Smooth muscle cell of the brain vasculature (primary cell): Measurements from ENCODE around the gene MDH1B.
"Not testable (repeated sequence)": the region's sequence is repeated elsewhere in the genome, so short reads cannot be mapped to it uniquely, and the experiment has no call there.

Experiments
- DNase-seq: peaks from one replicate; pipeline ENCODE4 v3.0.0-alpha.2; 2012; ENCODE audit warnings: low read depth, low spot score

MDH1B gene

DNA sequence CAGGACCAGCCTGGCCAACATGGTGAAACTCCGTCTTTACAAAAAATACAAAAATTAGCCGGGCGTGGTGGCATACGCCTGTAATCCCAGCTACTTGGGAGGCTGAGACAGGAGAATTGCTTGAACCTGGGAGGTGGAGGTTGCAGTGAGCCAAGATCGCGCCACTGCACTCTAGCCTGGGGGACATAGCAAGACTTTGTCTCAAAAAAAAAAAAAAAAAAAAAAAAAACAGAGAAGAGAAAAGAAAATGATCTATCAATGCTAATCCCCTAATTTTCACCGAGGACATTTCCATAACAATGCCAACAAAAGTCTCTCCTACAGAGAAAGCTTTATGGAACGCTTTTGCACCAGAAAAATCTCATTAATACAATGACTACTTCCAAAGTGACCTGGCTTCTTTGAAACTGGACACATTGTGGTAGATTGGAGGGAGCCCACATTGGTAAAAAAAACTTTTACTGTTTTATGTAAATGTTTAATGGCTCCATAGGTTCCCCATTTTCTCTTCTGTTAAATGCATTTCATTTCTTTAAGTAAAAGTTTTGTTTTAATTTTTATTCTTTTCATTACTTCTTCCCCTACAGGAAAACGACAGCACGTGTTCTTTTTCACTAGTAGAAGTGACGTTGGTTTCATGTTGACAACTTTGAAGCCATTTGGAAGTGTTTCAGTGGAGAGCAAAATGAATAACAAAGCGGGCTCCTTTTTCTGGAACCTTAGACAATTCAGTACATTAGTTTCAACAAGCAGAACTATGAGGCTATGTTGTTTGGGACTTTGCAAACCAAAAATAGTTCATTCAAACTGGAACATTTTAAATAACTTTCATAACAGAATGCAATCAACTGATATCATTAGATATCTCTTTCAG, 1.2 kb upstream of the MDH1B start:
- DNase-seq = no peak

DNA sequence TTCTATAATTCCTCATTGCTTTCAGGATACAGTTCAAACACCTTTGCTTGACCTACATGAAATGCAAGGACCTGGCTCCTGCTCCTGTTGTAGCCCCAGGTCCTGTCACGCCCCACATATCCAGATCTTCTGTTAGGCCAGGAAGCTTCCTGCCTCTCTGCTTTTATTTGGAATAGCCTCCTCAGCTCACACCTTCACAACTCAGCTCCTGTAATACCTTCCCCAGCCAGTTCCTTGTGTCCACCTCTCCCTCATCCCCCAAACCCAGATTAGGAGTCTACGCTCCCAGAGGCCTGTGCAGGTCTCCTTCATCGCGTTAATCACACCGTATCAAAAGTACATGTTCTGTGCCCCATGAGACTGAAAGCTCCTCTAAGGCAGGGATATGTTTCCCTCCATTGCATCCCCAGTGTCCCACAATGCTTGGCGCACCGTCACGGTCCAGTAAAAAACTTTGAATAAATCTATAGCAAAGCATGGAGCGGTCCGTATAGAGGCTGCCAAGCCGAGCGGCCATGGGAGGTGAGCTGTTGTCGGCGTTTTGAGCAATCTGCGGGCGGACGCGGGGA, 371 bp downstream of the MDH1B start:
- DNase-seq = no peak

DNA sequence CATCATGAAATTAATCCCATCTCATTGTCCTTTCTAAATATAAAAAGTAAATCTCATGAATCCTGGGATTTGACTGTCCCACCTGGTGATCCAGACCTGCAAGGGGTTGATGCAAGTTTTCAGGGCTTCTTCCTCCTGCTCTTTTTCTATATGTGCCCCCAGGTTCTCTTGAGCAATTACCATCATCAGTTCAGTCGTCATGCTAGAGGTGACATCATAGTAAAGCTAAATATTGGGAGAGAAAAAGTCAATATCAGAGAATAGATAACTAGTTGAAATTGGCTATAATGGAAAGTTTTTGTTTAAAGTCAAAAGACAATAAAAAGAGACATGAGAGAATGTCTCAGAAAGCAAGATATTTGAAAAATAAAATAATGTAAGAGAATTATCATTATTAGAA, 8.3 kb downstream of the MDH1B start:
- DNase-seq = no peak

DNA sequence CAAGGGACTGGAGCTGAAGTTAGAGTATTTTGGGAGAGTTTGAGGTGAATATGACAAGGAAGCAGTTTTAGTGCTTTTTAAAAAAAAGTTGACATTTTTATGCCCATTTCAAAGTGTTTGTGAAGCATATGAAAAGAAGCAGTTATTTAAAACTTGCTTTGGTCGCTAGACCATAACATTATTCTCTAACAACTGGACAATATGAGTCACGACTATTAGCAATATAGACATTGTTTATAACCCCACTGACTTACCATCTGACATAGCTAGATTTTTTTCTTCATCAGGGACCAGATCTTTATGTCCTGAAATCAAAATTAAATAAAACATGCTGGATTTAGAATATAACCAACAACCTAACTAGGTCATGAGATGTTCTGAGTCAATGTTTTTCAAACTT, 24.3 kb downstream of the MDH1B start:
- no peak for DNase-seq

DNA sequence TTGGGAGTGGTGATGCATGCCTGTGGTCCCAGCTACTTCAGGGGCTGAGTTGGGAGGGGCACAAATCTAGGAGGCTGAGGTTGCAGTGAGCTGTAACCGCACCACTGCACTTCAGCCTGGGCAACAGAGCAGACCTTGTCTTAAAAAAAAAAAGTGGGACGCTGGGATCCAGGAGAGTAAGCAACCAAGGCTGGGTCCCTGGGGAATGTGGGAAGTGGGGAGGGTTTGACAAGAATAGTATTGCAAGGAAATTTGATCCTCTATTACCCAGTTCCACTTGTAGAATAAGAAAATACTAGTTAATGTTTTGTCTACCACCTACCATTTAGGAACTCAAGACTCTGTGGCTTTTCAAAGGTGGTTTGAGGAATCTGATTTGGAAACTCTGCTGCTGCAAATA, 25.9 kb downstream of the MDH1B start:
- DNase-seq = no peak

DNA sequence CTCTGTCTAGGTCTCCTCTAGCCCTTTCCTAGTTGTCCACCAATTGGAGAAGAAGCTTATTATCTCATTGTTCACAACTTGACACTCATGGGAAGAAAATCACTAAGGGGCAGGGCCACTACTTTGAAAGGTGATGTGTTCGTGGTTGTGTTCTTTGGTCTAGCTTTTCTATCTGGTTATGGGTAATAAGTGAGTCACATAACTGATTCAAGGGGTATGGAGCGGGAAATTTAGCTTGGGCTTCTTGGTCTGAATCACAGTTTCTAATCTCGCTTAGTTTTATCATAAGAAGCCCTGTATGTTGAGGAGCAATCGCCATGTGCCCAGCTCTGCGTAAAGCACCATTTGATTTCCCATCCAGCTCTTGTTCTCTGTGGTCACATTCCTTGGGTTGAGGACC, 28.2 kb downstream of the MDH1B start:
- no peak for DNase-seq

DNA sequence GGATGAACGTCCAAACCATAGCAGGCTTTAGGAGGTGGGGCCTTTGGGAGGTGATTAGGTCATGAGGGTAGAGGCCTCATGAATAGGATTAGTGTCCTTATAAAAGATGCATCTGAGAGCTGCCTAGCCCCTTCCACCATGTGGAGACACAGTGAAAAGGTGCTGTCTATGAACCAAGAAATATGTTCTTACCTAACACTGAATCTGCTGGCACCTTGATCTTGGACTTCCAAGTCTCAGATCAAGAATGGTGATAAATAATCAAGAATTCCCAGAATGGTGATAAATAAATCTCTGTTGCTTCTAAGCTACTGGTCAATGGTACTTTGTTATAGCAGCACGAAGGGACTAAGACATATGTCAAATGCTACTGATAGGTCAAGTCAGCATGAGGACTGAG, 31.8 kb downstream of the MDH1B start:
- no peak for DNase-seq

DNA sequence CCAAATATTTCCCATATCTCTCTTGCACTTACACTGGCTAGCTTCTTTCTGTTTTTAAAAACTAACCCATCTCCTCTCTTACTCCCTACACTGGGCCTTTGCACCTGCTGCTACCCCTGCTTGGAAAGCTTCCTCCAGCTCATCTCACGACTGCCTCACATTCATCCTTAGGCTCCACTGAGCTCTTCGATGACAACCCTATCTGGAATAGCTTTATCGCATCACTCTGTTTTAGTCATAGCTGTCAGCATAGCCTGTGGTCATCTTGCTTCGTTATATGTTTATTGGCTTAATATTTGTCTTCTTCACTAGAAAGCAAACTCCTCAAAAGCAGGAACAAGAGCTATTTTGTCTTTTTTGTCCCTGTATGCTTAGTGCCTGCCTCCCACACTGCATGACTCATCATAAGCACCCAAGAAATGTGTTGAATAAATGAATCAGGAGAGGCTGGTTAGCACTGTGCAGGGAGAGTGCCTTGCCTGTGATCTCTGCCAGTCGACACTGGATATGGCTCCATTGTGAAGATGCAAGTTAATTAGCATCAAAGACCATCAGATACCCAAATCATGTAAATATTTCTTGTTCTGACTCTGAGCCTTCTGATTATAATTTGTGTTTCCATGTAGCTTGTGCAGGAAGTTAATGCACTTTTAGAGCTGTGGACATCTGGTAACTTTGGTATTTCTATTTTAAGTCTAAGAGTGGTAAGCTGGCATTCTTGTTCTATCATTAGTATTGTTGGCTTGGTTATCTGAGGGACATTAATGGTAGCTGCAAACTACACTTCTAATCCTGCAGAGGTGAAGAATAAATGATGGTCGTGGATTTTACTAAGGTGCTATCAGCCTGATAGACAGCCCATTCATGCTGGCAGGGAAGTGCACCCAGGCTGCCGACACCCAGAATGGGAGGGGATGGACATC, 36.6 kb downstream of the MDH1B start:
- DNase-seq = no peak

DNA sequence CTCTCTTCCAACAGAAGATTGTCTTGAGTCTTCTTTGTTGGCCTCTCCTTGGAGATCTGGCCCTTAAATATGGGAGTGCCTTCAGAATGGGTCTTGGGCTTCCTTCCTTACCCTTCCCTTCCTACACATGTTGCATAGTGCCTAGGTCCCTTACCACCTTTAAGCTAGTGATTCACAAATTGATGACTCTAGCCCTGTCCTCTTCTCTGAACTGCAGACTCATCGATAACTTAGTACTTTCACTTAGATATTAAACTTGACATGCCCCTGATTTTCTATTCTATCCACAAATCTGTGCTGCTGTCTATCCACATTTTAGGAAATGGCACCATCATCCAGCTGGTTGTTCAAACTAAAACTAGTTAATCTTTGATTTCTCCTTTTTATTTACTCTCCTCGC, 37.8 kb downstream of the MDH1B start:
- no peak for DNase-seq

DNA sequence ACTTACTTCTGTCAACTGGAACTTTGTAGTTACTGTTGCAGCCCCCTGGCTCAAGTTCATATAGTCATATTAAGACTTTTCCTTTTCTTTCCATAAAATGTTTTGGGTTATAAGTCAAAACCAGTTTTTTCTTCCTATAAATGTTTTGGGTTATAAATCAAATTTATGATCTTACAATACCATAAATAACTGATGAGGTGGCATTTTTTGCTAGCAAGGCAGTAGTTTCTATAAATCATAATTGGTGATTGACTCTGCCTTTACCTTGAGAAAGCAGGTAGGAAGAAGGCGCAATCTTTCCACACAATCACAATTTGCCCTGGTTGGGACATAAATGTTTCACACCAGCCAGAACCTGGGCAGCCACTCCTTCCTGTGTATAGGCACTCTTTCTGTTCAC, 41.8 kb downstream of the MDH1B start:
- no peak for DNase-seq

DNA sequence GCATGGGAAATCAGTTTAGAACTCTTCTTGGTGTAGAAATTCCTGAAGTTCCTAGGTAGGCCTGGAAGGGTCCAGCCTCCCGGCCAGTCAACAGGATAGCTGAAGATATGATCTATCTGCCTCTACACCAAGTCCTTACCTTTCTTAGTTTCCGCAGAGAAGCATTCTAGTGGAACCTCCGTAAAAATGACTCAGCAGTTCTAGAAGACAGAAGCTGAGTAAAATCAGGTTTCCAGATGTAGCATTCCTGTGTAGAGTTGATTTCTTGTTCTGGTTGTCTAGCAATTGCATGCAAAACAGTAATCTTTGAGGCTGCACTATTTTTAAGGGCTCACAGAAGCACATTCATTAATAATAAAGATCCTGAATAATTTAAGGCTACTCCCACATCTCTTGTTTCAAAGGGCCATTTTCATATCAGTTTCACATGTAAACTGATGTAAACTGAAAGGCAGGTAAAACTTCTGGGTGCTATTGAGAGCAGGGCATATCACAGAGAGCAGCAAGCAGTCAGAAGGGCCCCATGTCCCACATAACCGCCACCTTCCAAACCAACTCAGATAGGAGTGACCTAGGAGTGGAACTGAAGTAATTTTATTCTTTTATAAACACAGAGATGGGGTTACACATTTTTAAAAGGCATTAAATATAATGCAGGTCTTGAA, 43.7 kb downstream of the MDH1B start:
- DNase-seq = no peak

DNA sequence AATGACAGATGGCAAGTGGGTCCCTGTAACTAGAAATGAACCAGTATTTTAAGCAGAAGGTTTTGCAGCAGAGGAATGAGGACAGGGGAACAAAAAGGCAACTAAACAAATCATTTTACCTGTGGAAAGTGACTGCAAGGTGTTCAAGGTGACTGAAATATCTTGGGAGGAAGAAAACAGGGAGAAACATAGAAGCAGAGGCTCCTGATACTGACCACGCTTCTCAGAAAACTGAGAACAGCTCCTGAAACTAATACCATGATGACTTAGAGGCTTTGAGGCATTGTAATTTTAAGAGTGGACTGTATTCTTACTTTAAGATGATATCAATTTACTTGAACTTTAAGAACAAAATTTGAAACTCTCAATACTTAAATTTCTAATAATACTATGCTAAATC, 46.8 kb downstream of the MDH1B start, which contains the start of gene DYTN:
DYTN (minus strand) TSS at position 101 of the 400 bp plus-strand sequence. CDS start 117 bp downstream, outside the sequence.
- DNase-seq = no peak

DNA sequence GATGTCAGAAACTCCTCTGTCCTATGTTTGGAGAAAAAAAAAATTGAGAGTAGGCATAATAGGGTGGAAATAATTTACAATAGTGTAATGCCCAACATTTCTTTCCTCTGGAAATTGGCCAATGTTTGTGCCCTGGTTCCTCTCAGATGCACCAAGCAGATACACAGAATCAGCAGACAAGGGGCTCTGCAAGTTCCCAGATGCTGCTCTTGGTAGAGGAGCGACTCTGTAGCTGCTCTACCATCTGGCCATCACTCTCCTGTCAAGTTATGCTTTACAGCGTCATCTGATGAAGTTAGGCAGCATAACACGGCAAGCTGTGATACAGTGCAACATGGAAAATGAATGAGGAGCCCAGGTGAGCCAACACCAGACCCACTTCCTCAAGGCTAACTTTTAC, 48.5 kb downstream of the MDH1B start:
- no peak for DNase-seq

DNA sequence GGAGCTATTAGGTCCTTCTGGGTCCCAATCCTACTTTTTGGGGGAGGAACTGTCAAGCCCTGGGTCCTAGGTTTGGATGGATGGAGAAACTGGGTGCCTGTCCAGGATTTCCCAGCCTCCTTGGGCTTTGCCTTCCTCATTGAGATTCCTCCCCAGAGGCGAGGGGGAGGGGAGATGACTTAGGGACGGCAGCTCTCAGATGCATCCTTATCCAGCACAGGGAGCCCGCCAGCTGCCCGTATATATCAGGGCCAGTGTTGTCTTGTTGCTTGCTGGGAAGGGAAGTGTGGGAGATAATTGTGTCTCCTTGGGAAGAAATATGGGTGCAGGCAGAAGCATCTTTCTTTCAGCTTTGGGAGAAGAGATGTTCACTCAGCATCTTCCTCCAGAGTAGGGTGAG, 49.9 kb downstream of the MDH1B start:
- DNase-seq = not testable (repeated sequence)

DNA sequence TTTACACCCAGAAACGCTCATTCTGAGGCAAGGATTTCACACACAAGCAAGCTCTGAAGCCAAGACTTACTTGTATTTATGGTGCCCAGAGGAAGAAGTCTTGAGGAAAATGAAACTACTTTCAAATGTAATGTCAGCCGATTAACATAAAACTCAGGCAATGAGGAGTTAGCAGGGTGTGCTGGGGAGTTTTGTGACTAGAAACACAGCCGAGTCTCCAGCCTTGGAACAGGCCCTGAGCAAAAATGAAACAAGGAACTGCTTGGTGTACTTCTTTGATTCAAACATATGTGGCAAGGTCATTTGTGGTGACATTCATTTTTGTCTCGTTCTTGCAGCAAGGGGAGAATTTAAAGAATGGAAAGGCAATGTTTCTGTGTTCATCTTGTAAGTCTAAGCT, 51.4 kb downstream of the MDH1B start:
- DNase-seq = no peak

DNA sequence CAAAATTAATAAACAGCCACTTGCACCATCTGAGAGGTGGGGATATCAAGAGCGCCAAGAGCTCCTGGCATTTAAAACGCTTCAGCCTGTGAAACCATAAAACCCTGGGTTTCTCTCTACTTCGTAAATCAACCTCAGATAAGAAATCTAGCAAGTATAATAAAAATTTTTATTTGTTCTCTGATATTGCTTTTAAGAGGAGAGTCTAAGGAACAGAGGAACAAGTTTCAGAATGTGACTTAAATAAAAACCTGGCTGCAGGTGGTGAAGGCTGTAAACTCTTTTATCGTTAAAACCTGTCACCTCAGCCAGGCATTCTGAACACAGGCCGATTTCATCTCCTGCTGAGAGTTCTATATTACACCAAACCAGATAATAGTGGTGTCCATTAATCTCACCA, 56.8 kb downstream of the MDH1B start:
- no peak for DNase-seq

DNA sequence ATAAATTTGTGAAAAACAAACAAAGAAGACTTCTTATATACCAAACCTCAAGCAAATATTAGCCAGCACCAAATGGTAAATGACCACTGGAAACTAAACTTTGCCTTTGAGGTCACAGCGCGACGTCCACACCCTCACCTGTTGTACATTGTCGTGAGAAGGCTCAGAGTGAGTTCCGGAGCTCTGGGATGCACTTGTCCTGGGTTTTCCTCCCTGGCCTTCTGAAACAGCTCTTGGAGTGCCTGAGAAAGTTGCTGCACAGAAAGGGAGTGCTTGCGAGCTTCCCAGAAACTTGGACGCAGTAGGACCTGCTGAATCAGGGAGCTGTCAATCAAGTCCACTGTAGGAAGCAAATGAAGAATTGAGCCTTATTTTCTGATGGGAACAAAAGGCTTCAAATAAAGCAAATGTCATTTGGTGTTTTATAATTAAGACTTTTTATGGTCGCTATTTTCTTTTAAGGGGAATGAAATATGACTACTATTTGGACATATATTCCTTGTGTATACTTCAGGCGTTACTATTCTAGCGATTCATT, 57.9 kb downstream of the MDH1B start:
- no peak for DNase-seq

DNA sequence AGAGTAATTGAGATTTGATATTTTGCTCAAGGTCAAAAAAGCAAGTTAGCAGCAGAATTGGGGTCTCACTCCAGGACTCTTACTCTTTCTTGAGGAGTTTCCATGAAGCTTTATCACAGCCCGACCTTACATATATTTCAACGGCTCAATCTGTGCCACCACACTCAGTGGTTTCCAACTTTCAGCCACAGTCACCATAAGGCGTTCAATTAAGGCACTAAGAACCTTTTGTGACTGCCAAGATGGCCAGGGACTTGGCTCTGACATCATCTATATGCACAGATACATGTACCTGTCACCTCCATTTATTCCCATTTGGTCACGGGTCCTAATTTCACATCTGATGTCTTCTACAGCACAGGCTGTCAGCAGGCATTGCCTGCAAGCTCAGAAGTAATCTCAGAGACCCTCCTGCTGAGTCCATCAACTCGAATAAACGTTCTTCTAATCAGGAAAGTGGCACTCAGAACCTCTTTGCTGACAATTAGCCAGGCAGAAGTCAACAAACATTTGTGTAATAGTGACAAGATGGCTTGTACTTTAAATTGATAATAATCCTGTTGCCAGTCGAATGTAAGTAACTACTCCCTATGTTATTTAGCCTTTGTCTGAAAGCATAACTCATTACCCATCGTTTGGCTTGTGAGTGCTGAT, 63.0 kb downstream of the MDH1B start:
- DNase-seq = no peak

DNA sequence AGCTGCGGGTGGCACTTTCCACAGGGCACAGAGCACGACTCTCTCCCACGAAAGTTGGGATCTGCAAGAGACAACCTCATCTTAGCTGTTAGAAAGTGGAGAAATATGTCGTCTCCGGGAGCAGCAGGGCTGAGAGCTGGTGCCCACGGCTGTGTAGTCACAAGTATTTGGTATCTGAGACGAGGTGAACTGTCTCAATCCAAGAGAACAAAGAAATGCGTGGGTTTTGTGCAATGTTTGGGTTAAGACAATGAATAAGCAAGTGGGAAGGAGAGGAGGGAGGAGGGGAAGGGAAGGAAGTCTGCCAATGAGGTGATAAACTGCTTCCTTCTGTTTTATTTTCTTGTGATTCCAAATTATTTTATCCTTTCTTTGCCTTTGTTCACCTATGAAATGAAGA, 65.0 kb downstream of the MDH1B start:
- DNase-seq = no peak

DNA sequence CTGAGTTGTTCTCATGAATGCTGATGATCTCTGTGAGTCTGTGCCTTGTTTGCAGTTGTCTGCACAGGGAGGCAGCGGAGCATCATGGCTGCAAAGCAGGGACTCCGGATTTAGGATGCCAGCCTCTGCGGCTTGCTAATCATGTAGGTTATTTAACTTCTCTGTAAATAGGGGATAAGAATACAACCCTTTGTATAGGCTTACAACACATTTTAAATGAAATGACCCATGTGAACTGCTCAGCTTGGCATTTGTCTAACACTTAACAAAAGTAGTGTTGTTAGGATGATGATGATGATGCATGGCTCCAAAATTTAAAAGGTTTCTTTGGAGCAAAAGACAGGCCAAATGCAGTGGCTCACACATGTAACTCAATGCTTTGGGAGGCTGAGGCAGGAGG, 66.3 kb downstream of the MDH1B start:
- no peak for DNase-seq

DNA sequence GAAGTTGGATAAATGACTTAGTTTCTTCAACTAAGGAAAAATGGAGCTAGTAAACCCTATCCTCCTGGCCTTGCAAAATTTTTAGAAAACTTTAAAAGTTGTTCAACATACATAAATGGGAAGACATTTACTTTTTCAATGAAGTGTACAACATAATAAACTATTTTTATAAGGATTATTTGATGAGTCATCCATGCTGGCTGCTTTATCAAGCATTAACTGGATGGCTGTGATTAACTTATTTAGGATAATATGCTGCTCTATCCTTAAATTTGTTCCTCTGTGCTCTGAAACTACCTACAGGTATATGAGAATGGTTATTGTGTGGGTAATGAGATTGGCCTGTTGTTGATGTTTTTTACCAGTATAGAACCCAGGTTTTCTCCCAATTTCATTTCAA, 68.2 kb downstream of the MDH1B start:
- DNase-seq = no peak
